Parathyroid adenoma (tissue), 2 donors: Measurements from ENCODE around the gene MLXIP.

ENCODE experiments used
- H2AFZ ChIP-seq: fragments of 300-600 bp; sonication (generic); one replicate; pipeline ENCODE4 v1.7.0; 2017; ENCODE audit warnings: antibody characterized with exemption, mild to moderate bottlenecking
- H3K27ac ChIP-seq: fragments of 300-600 bp; sonication (generic); one replicate; pipeline ENCODE4 v1.7.0; 2017
- H3K27me3 ChIP-seq: fragments of 300-600 bp; sonication (generic); one replicate; pipeline ENCODE4 v1.7.0; 2017; ENCODE audit warnings: low read length; ENCODE audit not compliant: control insufficient read depth, insufficient read depth
- H3K36me3 ChIP-seq: fragments of 300-600 bp; sonication (generic); one replicate; pipeline ENCODE4 v1.7.0; 2017; ENCODE audit warnings: low read length; ENCODE audit not compliant: control insufficient read depth, insufficient read depth
- H3K4me1 ChIP-seq: fragments of 300-600 bp; sonication (generic); one replicate; pipeline ENCODE4 v1.7.0; 2017; ENCODE audit warnings: control low read depth
- H3K4me2 ChIP-seq: fragments of 300-600 bp; sonication (generic); one replicate; pipeline ENCODE4 v1.7.0; 2017; ENCODE audit warnings: low read length
- H3K4me3 ChIP-seq: fragments of 300-600 bp; sonication (generic); one replicate; pipeline ENCODE4 v1.7.0; 2017; ENCODE audit warnings: low read depth, low read length
- H3K79me2 ChIP-seq: fragments of 300-600 bp; sonication (generic); one replicate; pipeline ENCODE4 v1.7.0; 2017; ENCODE audit warnings: control low read depth
- H3K9ac ChIP-seq: fragments of 300-600 bp; sonication (generic); one replicate; pipeline ENCODE4 v1.7.0; 2017; ENCODE audit warnings: mild to moderate bottlenecking
- H3K9me3 ChIP-seq: fragments of 300-600 bp; sonication (generic); one replicate; pipeline ENCODE4 v1.7.0; 2017; ENCODE audit warnings: low read length; ENCODE audit not compliant: control insufficient read depth
- TF ChIP-seq, protein P1 (sequence below): fragments of 300-600 bp; sonication (generic); IDR thresholded peaks from one replicate; pipeline ENCODE4 v1.7.0; 2017; ENCODE audit warnings: antibody characterized with exemption, mild to moderate bottlenecking
- donor health status: primary hyperparathyroidism.

The MLXIP gene, protein sequence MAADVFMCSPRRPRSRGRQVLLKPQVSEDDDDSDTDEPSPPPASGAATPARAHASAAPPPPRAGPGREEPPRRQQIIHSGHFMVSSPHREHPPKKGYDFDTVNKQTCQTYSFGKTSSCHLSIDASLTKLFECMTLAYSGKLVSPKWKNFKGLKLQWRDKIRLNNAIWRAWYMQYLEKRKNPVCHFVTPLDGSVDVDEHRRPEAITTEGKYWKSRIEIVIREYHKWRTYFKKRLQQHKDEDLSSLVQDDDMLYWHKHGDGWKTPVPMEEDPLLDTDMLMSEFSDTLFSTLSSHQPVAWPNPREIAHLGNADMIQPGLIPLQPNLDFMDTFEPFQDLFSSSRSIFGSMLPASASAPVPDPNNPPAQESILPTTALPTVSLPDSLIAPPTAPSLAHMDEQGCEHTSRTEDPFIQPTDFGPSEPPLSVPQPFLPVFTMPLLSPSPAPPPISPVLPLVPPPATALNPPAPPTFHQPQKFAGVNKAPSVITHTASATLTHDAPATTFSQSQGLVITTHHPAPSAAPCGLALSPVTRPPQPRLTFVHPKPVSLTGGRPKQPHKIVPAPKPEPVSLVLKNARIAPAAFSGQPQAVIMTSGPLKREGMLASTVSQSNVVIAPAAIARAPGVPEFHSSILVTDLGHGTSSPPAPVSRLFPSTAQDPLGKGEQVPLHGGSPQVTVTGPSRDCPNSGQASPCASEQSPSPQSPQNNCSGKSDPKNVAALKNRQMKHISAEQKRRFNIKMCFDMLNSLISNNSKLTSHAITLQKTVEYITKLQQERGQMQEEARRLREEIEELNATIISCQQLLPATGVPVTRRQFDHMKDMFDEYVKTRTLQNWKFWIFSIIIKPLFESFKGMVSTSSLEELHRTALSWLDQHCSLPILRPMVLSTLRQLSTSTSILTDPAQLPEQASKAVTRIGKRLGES

DNA sequence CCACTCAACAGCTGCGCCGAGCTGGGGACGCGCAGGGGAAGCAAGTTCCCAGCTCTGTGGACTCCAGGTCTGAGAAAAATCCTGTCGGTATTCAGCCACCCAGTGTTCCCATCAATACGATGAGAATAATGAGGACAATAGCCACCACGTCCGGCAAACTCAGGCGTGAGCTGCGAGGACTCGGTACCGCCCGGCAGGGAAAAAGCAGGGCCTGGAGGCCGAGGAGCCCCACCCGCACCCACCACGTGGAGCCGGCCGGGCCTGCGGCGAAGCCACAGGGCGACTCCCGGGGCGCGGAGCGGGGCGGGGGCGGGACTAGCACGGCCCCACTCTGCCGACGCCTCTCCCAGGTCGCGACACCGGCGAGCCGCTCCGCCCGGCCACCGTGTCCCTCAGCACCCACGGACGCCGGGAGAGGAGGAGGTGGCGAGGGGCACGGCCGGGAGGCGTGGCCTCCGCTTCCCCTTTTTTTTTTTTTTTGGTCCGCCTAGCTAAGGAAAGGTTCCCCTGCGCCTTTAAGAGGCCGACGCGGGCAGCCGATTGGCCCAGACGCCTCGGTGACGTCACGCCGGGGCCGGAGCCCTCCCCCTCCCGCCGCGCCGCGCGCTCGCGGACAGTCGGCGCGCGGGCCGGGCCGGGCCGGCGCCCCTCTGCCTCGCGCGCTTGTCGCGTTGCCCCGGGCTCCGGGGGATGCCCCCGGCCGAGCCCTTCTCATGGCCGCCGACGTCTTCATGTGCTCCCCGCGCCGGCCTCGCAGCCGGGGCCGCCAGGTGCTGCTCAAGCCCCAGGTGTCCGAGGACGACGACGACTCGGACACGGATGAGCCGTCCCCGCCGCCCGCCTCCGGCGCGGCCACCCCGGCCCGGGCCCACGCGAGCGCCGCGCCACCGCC is at the start of gene MLXIP:
Gene MLXIP, plus strand, starts transcription at position 616 of the 892 bp plus-strand sequence. Its CDS starts 98 bp downstream, at position 714.
- Histone ChIP-seq H3K9me3 (no peaks in the 10 kb centered on the region), H3K4me3 (peak within 1 kb of the TSS; percentile 70), H2AFZ (peak within 1 kb of the TSS; percentile 78), H3K4me2 (peak within 1 kb of the TSS; percentile 77), H3K36me3 (no peaks in the 10 kb centered on the region), H3K27me3 (no peaks in the 10 kb centered on the region), H3K27ac (peak within 1 kb of the TSS; percentile 77), H3K79me2 (peaks cover 36% of the 10 kb centered on the region), H3K9ac (peak within 1 kb of the TSS; percentile 49), H3K4me1 (peaks cover 16% of the 10 kb centered on the region)
- TF ChIP-seq, protein P1, sequence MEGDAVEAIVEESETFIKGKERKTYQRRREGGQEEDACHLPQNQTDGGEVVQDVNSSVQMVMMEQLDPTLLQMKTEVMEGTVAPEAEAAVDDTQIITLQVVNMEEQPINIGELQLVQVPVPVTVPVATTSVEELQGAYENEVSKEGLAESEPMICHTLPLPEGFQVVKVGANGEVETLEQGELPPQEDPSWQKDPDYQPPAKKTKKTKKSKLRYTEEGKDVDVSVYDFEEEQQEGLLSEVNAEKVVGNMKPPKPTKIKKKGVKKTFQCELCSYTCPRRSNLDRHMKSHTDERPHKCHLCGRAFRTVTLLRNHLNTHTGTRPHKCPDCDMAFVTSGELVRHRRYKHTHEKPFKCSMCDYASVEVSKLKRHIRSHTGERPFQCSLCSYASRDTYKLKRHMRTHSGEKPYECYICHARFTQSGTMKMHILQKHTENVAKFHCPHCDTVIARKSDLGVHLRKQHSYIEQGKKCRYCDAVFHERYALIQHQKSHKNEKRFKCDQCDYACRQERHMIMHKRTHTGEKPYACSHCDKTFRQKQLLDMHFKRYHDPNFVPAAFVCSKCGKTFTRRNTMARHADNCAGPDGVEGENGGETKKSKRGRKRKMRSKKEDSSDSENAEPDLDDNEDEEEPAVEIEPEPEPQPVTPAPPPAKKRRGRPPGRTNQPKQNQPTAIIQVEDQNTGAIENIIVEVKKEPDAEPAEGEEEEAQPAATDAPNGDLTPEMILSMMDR = no peak

DNA sequence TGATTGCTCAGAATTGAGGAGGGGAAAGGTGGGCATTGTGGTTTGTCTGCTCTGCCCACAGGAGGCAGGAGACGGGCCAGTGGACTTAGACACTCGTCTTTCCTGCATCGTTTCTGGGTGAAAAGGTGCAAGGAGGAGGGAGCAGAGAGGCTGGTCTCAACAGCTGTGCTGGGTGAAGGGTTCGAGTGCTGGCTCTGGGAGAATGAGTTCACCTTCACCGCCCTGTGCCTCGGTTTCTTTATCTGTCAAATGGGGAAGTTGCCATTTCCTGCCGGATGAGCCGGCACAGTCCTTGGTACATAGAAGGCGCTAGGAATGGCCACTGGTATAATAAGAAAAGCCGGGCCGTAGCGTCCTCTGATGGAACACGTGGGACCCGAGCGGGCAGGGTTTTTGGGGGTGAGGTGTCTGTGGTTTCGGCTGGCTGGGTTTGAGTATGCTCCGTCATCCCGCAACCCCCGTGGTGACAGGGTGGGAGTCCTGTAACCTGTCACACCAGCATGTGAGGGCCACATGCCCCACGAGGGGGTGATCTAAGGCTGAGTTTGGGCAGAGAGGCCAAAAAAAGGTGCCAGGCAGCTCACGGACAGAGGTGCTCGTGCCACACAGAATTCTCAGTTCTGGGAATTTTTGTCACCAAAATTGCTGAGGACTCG is 49.5 kb upstream of the MLXIP start:
- TF ChIP-seq, protein P1 = no peak
- Histone ChIP-seq H3K4me1 (peaks cover 11% of the 10 kb centered on the region), H3K27ac (no peak overlapping the region), H3K9me3 (no peaks in the 10 kb centered on the region), H3K9ac (no peak overlapping the region), H3K4me3 (no peak overlapping the region), H3K27me3 (no peaks in the 10 kb centered on the region), H2AFZ (no peak overlapping the region), H3K4me2 (no peak overlapping the region), H3K36me3 (no peaks in the 10 kb centered on the region), H3K79me2 (peaks cover 64% of the 10 kb centered on the region)

DNA sequence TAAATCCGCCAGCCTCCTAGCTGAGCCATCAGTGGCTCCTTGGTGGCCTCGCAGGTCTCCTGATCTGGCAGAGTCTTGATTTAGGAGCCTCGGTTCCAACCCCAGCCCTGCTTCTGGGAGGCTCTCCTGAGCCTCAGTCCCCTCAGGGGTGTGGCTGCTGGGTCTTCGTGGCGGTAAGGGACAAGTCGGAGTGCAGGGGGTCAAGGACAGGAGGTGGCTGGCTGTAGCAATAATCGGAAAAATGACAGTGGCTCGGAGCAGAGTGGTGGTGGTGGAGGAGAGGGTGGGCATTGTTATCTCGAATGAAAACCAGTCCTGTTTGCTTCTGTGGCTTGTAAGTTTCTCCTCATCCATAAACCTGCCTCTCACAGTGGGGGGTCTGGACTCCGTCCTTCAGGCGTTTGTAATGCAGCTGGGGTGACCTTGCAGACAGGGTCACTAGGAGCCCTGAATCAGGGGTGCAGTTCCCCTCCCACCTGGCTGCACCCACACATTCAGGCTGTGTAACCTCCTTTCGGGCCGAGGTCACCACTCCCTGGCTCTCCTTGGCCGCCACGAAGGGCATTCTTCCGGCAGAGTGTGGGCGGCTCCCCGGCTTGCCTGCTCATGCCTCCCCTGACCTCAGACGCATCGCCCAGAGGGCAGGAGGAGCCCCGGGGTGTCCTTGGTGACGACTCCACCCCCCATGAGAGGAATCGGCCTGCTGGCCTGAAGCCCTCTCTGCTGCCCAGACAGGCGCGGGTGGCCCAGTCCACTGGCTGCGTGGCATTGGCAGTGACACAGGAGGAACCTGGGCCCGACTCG is 48.7 kb upstream of the MLXIP start:
- H2AFZ ChIP-seq = peak overlapping the region; percentile 33

More for the DNA sequence above, 48.7 kb upstream of the MLXIP start:
- Histone ChIP-seq H3K4me3 (no peak overlapping the region), H3K36me3 (no peaks in the 10 kb centered on the region), H3K4me1 (peaks cover 11% of the 10 kb centered on the region), H3K27me3 (no peaks in the 10 kb centered on the region), H3K9me3 (no peaks in the 10 kb centered on the region), H3K79me2 (peaks cover 59% of the 10 kb centered on the region), H3K27ac (peak overlapping the region; percentile 19), H3K4me2 (no peak overlapping the region), H3K9ac (no peak overlapping the region)
- TF ChIP-seq, protein P1 = no peak
